Embryonic facial prominence (tissue), 1 donor: ENCODE results near the gene FAM184B.

Experiments
- DNase-seq: peaks from one replicate; pipeline ENCODE4 v3.0.0-alpha.2; 2016; ENCODE audit errors: extremely low spot score

Gene FAM184B

GRCh38 chr4:17773135-17773698 is 8.2 kb downstream of the FAM184B start:
- no peak for DNase-seq

GRCh38 chr4:17771284-17771908 is 10.0 kb downstream of the FAM184B start:
- no peak for DNase-seq

GRCh38 chr4:17770845-17771244 is 10.6 kb downstream of the FAM184B start:
- DNase-seq, result no peak

- no peak for DNase-seq
Observed at GRCh38 chr4:17769406-17770174, 11.8 kb downstream of the FAM184B start.

DNA sequence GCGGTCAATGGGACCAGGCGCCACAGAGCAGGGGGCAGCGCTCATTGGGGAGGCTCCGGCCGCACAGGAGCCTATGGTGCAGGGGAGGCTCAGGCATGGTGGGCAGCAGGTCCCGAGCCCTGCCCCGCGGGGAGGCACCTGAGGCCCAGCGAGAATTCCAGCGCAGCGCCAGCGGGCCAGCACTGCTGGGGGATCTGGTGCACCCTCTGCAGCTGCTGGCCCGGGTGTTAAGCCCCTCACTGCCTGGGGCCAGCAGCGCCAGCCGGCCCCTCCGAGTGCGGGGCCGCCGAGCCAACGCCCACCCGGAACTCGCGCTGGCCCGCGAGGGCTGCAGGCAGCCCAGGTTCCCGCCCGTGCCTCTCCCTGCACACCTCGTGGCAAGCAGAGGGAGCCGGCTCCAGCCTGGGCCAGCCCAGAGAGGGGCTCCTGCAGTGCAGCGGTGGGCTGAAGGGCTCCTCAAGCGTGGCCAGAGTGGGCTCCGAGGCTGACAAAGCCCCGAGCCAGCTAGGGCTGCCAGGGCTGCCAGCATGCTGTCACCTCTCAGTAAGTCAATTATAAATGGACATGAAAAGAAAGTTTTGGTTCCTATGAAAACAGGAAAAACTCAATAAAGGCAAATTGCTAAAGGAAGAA is 14.5 kb downstream of the FAM184B start:
- no peak for DNase-seq

GRCh38 chr4:17765514-17766286 is 15.7 kb downstream of the FAM184B start:
- DNase-seq, result no peak

GRCh38 chr4:17763931-17764330 is 17.5 kb downstream of the FAM184B start:
- no peak for DNase-seq

DNA sequence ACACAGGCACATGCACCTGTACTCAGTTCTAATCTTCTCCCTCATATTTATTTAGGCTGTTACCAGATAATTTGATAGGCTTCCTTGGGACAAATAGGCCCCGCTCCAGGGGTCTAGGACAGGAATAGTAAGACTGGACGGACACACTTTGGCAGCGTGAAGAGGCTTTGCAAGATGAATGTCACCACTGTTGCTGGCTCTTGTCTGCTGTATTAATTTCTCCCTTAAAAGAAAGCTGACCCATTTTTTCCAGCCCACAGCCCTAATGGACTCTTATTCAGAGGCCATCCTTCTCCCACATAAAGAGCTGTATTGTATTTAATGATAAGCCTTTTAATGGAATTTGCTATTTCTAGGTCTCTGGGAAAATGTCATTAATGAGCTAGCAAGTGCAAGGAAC is 18.0 kb downstream of the FAM184B start:
- no peak for DNase-seq

DNA sequence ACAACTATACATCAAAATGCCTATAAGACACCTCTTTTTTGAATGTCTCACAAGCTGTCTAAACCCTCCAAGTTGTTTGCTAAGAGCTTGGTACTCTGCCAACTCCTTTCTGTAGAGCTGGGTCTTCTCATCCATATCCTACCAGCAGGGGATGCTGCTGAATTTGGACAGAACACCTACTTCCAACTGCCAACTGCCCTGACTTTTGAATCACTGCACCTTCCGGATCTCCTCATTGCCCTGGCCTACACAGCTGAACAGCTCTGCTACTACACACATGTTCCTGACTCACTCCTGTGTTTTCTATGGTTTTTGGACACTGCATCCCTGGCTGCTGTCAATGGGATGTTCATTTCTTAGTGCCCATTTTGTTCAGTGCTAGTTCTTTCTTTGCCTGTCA is 18.7 kb downstream of the FAM184B start:
- DNase-seq, result no peak

DNA sequence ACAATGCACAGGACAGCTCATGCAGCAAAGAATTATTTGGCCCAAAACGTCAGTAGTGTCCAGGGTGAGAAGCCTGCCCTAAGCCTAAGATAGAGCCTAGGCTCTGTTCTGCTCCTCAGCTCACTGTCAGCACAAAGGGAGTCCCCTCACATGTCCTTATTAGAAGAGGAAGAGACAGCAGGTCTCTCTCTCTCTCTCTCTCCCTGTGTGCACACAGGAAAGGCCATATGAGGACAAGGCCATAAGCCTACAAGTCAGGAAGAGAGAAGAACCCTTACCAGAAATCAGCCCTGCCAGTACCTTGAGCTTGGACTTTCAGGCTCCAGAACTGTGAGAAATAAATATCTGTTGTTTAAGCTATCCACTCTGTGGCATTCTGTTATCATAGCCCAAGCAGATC is 20.4 kb downstream of the FAM184B start:
- DNase-seq, result no peak

DNA sequence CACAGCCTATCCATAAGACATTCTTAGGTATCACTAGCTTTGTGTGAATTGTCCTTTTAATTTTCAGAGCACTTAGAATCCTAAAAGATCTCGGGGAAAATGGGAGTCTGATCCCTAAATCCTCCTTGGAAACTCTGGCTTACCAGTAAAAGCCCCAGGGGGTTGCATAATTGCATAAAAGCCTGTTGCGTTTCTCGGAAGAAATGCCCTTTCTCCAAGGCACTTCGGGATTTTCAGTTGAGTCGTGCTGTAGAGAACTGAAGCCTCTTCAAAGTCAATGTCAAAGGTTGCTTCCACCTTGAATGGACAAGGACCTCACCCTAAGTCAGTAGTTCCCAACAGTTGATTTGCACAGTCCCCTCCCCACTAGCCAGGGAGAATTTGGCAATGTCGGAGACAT is 20.8 kb downstream of the FAM184B start:
- no peak for DNase-seq

DNA sequence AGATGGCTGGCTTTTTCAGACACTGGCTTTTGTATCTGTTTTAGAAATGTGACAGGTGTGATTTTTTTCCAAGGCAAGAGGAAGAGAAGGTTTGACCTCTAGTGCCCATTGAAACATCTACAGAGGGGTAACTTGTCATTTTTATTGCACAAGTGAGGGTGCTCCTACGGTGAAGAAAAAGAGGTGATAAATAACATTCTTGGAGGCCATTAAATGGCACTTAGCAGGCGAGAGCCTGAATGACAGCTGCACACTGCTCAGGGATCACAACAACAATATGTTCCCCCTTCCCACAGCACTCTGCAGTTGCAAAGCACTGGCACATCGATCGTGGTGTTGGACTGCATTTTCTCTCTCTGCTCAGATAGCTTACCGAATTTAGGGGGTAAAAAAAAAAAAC is 22.9 kb downstream of the FAM184B start:
- DNase-seq, result no peak

- DNase-seq, result no peak
Observed at GRCh38 chr4:17757621-17758020, 23.8 kb downstream of the FAM184B start.

- no peak for DNase-seq
Observed at GRCh38 chr4:17753646-17754045, 27.8 kb downstream of the FAM184B start.

DNA sequence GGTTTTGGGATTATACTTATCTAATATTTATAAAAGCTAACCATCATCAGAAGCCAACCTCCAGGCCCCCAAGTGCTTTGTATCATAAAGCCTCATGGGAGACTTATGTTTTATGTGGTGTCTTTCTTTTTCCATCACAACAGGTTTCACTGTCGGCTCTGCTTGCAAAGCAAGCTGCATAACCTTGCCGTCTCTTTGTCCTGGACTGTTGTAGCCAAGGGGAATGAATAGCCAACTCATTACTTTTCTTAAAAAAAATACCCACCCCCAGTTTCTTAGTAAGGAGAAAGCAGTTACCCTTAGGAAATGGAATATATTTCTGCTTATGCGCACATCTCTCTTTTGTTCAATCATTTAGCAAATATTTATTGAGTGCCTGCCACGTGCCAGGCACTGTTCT is 40.7 kb downstream of the FAM184B start:
- DNase-seq, result no peak

GRCh38 chr4:17736484-17736883 is 44.9 kb downstream of the FAM184B start:
- no peak for DNase-seq

DNA sequence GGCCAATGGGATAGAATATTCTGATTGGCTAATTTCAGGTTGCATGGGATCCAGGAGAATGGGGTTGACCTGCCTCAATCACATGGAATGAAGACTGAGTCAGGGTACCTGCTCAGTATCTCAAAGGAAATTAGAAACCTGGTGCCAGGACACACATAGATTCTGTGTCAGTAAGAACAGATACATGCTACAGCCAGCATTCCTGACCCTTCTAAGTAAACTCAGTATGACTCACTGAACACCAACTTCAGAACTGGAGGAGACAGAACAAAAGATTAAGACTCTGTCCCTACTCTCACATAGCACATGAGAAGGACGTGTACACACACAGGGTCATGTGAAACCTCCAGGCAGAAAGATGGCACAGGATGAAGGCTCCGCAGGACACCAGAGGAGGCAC is 54.5 kb downstream of the FAM184B start:
- DNase-seq, result no peak

DNA sequence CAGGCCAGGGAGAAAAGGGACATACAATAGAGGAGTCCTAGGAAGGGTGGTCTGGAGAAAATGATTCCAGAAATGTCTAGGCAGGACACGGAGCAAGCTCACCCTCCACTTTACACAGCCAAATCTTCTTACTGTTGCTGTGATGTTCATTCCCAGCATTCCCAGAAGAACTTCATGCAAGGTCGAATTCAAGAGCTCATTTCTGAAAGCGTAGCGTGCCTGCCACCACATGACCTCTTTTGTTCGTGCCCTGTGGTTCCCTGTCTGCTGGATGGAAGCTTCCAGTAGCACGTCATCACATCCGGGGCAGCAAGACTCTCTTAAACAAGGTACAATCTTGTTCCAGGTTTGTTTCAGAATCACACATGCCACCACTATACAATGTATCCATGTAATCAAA is 57.8 kb downstream of the FAM184B start:
- no peak for DNase-seq

GRCh38 chr4:17722356-17722700 is 59.1 kb downstream of the FAM184B start:
- DNase-seq, result no peak

DNA sequence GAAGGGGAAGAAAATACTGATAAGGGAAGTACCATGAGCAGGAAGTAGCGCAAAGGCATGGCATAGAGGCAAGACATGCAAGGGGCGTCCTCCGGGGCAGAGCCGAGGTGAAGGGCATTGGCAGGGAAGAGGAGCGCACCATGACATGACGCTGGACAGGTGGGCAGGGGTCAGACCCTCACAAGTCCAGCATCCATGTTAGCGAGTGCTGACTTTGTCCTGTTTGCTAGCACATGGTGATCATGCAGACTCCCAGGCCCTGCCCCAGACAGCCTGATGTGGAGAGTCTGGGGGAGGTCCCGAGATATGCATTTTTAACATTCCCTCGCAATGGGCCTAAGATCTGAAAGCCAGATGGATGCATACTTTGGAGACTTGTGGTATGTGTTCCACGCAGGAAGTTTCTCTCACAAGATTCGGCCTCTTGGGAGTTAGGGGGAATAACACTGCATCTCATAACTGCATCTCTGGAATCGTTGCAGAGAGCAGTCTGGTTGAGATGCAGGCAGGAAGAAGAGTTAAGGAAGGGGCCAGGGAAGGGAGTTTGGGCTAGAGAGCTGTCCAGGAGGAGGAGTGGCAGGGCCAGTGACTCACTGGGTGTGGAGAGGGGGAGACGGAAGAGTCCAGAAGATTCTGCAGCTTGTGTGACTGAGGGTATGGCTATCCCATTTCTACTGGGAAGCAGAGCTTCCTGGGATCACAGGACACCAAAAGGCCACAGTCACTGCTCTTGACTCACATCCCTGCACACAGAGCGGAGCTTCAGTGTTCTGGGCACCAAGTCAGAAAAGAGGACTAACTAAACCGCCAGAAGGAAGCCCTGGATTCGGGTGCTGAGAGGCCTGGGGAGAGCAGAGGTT is 59.7 kb downstream of the FAM184B start:
- DNase-seq, result no peak

GRCh38 chr4:17719106-17719505 is 62.3 kb downstream of the FAM184B start:
- DNase-seq, result no peak
